Large intestine (tissue), 1 donor: ENCODE results near the gene MOB4. TPM values are rescaled to one million over a fixed set of nuclear protein-coding genes. Genes with fewer than 3 reads are reported as not detected.

Experiments
- polyA plus RNA-seq: library from polyadenylated mRNA; unstranded; fragments of 120-200 nt; gene quantifications from one replicate; pipeline ENCODE4 v1.2.1, GENCODE V29; 2013

Gene MOB4
- polyA plus RNA-seq, 1 donor = 36.6 TPM

Other genes with a start within 250 kb of the MOB4 start
- 8.4 TPM for gene ANKRD44, start 205.3 kb upstream of the MOB4 start, polyA plus RNA-seq
- 347 TPM for gene SF3B1, start 81.0 kb upstream of the MOB4 start, polyA plus RNA-seq
- gene COQ10B, start 62.5 kb upstream of the MOB4 start, polyA plus RNA-seq = 15.2 TPM
- 607 TPM for gene HSPD1, start 16.2 kb upstream of the MOB4 start, polyA plus RNA-seq
- 268 TPM for gene HSPE1, start 15.7 kb upstream of the MOB4 start, polyA plus RNA-seq
- gene RFTN2, start 159.5 kb downstream of the MOB4 start, polyA plus RNA-seq = 4.5 TPM
- 8.9 TPM for gene MARS2, start 189.3 kb downstream of the MOB4 start, polyA plus RNA-seq